Activated T-cell treated with anti-CD3 and anti-CD28 coated beads, Interleukin-2, amount 50 U/mL, for 24 hours (primary cell): ENCODE results near the gene ADGRV1.
"Not testable (repeated sequence)": the region's sequence is repeated elsewhere in the genome, so short reads cannot be mapped to it uniquely, and the experiment has no call there.

ENCODE experiments used
- DNase-seq: peaks from one replicate; pipeline ENCODE4 v3.0.0-alpha.2; 2020
- H3K27ac Mint-ChIP-seq: 2 replicates; pipeline ENCODE4 v1.8.0; 2020; ENCODE audit warnings: mild to moderate bottlenecking, mixed read lengths
- H3K27me3 Mint-ChIP-seq: 2 replicates; pipeline ENCODE4 v1.8.0; 2020; ENCODE audit warnings: mixed read lengths
- H3K36me3 Mint-ChIP-seq: 2 replicates; pipeline ENCODE4 v1.8.0; 2020; ENCODE audit warnings: low read depth, mixed read lengths
- H3K4me1 Mint-ChIP-seq: 2 replicates; pipeline ENCODE4 v1.8.0; 2020; ENCODE audit warnings: low read depth, mixed read lengths
- H3K4me3 Mint-ChIP-seq: 2 replicates; pipeline ENCODE4 v1.8.0; 2020; ENCODE audit warnings: mild to moderate bottlenecking, moderate library complexity, mixed read lengths
- H3K9me3 Mint-ChIP-seq: 2 replicates; pipeline ENCODE4 v1.8.0; 2020; ENCODE audit warnings: mixed read lengths

The ADGRV1 gene

DNA sequence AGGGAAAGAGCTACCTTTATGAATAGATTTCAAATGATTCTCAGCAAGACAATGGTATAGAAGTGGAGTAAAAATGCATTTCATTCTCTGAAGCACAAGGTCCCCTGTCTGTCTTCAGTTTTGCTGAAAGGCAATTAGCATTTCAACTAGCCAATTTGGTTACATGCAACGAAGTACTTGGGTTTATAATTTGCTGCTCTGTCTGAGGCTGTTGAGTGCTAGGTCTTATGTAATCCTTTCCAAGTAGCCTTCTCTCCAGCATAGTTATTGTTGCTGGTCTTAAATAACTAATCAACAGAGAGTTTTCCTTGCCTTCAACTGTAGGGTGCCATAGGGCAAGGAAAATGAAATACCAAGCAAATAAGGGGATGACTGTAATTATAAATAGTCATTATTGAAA is 4.5 kb downstream of the ADGRV1 start:
- H3K27me3 Mint-ChIP-seq = peaks cover 55% of the 10 kb centered on the region
- no peak for DNase-seq
- H3K36me3 Mint-ChIP-seq = no peaks in the 10 kb centered on the region
- no peak overlapping the region for H3K4me3 Mint-ChIP-seq
- H3K4me1 Mint-ChIP-seq = peaks cover 7% of the 10 kb centered on the region
- no peaks in the 10 kb centered on the region for H3K9me3 Mint-ChIP-seq
- H3K27ac Mint-ChIP-seq = no peak overlapping the region

DNA sequence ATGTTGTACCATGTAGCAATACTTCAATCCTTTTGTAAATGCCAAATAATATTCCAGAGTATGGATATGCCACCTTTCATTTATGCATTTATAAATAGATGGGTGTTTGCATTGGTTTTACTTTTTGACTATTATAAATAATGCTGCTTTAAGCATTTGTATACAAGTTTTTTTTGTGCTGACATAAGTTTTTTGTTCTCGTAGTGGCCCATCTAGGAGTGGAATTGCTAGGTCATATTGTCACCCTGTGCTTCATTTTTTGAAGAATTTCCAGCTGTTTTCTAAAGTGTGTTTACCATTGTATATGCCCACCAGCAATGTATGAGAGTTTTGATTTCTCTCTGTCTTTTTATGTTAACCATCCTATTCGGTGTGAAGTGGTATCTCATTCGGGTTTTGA is 6.9 kb downstream of the ADGRV1 start:
- no peak for DNase-seq
- Mint-ChIP-seq H3K36me3 (no peaks in the 10 kb centered on the region), H3K27me3 (peaks cover 44% of the 10 kb centered on the region), H3K9me3 (no peaks in the 10 kb centered on the region), H3K27ac (no peak overlapping the region), H3K4me1 (no peaks in the 10 kb centered on the region), H3K4me3 (no peak overlapping the region)

DNA sequence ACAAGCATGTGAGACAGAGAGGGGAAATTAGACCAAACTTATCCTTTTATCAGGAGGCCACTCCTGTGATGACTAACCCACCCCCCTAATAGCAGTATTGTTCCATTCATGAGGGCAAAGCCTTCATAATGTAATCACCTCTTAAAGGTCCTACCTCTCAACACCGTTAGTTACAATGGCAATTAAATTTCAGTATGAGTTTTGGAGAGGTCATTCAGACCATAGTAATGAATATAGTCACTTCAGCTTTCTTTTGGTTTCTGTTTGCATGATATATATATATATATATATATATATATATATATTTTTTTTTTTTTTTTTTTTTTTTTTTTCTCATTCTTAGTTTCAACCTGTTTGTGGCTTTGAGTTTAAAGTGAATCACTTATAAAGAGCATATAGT is 10.5 kb downstream of the ADGRV1 start:
- no peaks in the 10 kb centered on the region for H3K4me1 Mint-ChIP-seq
- H3K36me3 Mint-ChIP-seq = no peaks in the 10 kb centered on the region
- H3K4me3 Mint-ChIP-seq = no peak overlapping the region
- no peak for DNase-seq
- H3K9me3 Mint-ChIP-seq = no peaks in the 10 kb centered on the region
- H3K27me3 Mint-ChIP-seq = peaks cover 45% of the 10 kb centered on the region
- H3K27ac Mint-ChIP-seq = no peak overlapping the region

DNA sequence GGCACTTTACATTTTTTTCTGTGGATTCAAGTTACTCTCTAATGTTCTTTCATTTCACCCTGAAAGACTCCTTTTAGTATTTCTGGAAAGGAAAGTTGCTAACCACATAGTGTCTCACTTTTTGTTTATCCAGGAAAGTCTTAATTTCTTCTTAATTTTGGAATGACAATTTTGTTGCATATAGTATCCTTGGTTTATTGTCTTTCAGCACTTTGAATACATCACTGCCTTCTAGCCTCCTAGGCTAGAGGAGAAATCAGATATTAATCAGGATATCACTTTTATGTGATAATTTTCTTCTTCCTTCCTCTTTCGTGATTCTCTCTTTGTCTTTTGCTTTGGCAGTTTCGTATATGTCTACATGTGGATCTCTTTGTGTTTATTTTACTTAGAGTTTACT is 11.4 kb downstream of the ADGRV1 start:
- no peaks in the 10 kb centered on the region for H3K4me1 Mint-ChIP-seq
- H3K4me3 Mint-ChIP-seq = no peak overlapping the region
- H3K27me3 Mint-ChIP-seq = peaks cover 45% of the 10 kb centered on the region
- H3K36me3 Mint-ChIP-seq = no peaks in the 10 kb centered on the region
- DNase-seq = no peak
- no peak overlapping the region for H3K27ac Mint-ChIP-seq
- no peaks in the 10 kb centered on the region for H3K9me3 Mint-ChIP-seq

DNA sequence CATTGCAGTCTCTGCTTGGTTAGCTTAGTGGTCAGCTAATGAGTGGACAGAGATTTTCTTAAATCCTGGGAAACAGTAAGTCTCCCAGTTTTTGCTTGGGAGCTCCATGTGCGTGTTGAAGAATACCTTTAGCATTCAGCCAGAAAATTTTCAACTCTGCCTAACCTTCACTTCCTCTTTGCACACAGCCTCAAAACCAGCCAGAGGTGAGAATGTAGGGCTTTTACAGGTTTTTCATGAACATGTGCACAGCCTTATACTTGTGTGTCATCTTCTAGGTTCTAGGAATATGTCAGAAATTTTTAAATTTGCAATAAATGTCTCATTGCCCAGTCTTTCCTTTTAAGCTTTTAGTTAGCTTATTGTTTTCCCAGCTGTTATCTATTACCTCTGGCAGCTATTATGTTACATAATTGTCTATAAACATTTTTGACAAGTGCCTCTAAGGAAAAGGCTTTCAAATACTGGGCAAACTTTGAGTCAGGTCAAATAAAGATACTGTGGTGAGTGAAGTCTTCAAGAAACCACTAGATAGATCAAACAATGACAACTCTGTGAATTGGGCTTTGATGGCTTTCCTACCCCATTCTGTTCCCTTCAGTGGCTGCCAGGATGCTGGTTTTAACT is 12.7 kb downstream of the ADGRV1 start:
- H3K4me3 Mint-ChIP-seq = no peak overlapping the region

DNA sequence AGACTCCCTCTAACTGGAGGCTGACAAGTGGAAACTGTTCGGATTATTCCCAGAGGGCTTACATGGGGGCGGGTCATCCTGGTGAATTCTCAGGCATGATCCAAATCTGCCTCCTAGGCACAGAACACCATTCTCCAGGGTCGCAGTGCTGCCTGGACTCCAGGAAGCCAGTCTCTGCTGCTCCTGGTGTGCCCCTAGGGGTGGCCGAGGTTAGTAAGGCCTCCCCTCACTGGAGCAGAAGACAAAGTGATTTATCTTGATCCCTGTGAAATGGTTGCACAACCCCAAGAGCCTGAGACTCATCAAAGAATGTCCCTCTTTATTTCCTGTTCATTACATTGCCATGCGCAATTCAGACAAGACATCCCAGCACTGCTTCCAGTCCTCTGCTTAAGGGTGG is 17.1 kb downstream of the ADGRV1 start:
- no peak for DNase-seq
- no peaks in the 10 kb centered on the region for H3K36me3 Mint-ChIP-seq
- H3K27ac Mint-ChIP-seq = no peak overlapping the region
- H3K9me3 Mint-ChIP-seq = peaks cover 12% of the 10 kb centered on the region
- H3K4me3 Mint-ChIP-seq = no peak overlapping the region
- H3K27me3 Mint-ChIP-seq = peaks cover 50% of the 10 kb centered on the region
- H3K4me1 Mint-ChIP-seq = no peaks in the 10 kb centered on the region

More for the DNA sequence above, 12.7 kb downstream of the ADGRV1 start:
- peaks cover 41% of the 10 kb centered on the region for H3K27me3 Mint-ChIP-seq
- no peaks in the 10 kb centered on the region for H3K9me3 Mint-ChIP-seq
- no peak for DNase-seq
- H3K4me1 Mint-ChIP-seq = no peaks in the 10 kb centered on the region
- H3K36me3 Mint-ChIP-seq = no peaks in the 10 kb centered on the region
- H3K27ac Mint-ChIP-seq = no peak overlapping the region

DNA sequence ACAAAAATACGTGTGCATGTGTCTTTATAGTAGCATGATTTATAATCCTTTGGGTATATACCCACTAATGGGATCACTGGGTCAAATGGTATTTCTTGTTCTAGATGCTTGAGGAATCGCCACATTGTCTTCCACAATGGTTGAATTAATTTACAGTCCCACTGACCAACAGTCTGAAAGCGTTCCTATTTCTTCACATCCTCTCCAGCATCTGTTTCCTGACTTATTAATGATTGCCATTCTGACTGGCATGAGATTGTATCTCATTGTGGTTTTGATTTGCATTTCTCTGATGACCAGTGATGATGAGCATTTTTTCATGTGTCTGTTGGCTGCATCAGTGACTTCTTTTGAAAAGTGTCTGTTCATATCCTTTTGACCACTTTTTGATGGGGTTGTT is 18.0 kb downstream of the ADGRV1 start:
- H3K4me1 Mint-ChIP-seq, DNase-seq, H3K36me3 Mint-ChIP-seq, H3K4me3 Mint-ChIP-seq, H3K27ac Mint-ChIP-seq: not testable (repeated sequence)
- Mint-ChIP-seq H3K27me3 (peaks cover 45% of the 10 kb centered on the region), H3K9me3 (peaks cover 12% of the 10 kb centered on the region)

DNA sequence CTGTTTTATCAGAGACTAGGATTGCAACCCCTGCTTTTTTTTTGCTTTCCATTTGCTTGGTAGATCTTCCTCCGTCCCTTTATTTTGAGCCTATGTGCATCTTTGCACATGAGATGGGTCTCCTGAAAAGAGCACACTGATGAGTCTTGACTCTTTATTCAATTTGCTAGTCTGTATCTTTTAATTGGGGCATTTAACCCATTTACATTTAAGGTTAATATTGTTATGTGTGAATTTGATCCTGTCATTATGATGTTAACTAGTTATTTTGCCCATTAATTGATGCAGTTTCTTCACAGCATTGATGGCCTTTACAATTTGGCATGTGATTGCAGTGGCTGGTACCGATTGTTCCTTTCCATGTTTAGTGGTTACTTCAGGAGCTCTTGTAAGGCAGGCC is 21.3 kb downstream of the ADGRV1 start:
- H3K4me3 Mint-ChIP-seq, H3K27ac Mint-ChIP-seq, DNase-seq, H3K4me1 Mint-ChIP-seq, H3K36me3 Mint-ChIP-seq: not testable (repeated sequence)
- Mint-ChIP-seq H3K9me3 (peaks cover 12% of the 10 kb centered on the region), H3K27me3 (peaks cover 39% of the 10 kb centered on the region)

DNA sequence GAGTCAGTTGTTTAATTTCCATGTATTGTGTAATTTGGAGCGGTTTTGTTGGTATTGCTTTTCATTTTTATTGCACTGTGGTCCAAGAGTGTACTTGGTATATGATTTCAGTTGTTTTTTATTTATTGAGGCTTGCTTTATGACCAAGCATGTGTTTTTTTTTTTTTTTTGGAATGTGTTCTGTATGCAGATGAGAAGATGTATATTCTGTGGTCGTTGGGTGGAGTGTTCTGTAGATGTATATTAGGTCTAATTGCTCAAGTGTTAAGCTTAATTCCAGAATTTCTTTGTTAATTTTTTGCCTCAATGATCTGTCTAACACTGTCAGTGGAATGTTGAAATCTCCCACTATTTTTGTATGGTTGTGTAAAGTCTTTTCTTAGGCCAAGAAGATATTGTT is 23.4 kb downstream of the ADGRV1 start:
- H3K27ac Mint-ChIP-seq = no peak overlapping the region

DNA sequence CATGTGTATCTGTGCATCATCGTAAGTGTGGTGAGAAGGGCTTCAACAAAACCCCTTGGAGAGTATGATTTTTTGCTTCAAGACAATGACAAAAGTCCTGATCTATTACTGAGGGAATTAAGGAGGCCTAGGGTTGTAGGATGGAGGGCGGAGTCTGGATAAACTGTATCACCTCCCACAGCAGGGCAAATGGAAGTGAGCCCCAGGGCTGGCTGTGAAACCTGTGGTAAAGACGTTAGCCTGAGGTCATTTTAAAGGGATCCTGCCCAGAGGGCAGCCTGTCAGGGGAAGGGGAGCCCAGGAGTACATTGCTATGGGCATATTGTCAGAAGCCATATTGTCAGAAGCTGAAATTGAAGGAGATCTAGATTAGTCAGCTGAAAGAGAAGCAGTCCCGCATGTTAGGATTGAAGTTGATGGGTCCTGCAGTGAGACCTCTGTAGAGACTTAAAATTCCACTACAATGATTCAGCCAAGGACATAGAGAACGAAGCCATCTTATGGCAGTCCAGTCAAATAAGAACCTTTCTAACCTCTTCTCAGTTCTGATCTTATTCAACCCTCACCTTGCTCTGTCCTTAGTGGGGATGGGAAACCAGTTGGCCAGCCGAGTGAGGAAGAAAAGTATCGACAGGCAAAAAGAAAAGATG is 26.9 kb downstream of the ADGRV1 start:
- H3K4me3 Mint-ChIP-seq = no peak overlapping the region
- H3K4me1 Mint-ChIP-seq = no peaks in the 10 kb centered on the region
- DNase-seq = no peak
- no peaks in the 10 kb centered on the region for H3K36me3 Mint-ChIP-seq
- H3K27me3 Mint-ChIP-seq = peaks cover 50% of the 10 kb centered on the region
- H3K27ac Mint-ChIP-seq = no peak overlapping the region
- H3K9me3 Mint-ChIP-seq = no peaks in the 10 kb centered on the region

More for the DNA sequence above, 23.4 kb downstream of the ADGRV1 start:
- Mint-ChIP-seq H3K4me3 (no peak overlapping the region), H3K27me3 (peaks cover 44% of the 10 kb centered on the region), H3K9me3 (peaks cover 7% of the 10 kb centered on the region), H3K4me1 (no peaks in the 10 kb centered on the region), H3K36me3 (no peaks in the 10 kb centered on the region)
- no peak for DNase-seq

DNA sequence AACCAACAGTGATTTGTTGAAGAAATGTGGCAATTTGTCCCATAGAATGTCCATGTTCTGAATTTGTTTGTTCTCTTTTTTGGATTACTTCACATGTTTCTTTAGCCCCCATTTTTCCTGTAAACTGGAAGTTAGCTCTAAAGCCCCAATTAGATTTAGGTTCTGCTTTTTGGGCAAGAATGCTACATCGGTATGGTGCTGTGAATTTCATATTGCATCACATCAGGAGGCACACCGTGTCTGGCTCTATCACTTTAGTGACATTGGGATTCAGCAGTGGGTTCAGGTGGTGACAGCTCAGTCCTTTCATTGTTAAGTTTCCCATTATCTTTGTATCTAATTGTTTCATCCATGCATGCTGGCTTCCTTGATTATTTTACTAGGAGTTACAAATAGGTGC is 27.9 kb downstream of the ADGRV1 start:
- no peaks in the 10 kb centered on the region for H3K9me3 Mint-ChIP-seq
- no peak for DNase-seq
- H3K27me3 Mint-ChIP-seq = peaks cover 45% of the 10 kb centered on the region
- H3K27ac Mint-ChIP-seq = no peak overlapping the region
- H3K36me3 Mint-ChIP-seq = no peaks in the 10 kb centered on the region
- H3K4me3 Mint-ChIP-seq = no peak overlapping the region
- H3K4me1 Mint-ChIP-seq = no peaks in the 10 kb centered on the region

DNA sequence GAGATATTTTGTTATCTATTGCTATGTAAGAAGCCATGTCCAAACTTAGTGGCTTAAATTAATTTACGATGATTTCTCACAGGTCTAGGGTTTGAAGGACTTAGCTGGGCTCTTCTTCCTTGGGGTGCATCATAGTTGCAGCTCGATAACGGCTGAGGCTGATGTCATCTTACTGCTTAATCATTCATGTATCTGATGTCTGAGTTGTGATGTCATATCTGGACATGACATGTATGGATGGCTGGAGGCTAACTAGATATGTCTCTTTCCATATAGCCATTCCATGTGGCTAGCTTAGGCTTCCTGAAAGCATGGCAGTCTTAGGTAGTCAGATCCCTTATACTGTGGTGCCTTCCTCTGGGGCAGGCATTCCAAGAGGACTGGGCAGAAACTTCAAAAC is 31.6 kb downstream of the ADGRV1 start:
- no peak overlapping the region for H3K4me3 Mint-ChIP-seq
- H3K36me3 Mint-ChIP-seq = no peaks in the 10 kb centered on the region
- peaks cover 2% of the 10 kb centered on the region for H3K9me3 Mint-ChIP-seq
- no peak for DNase-seq
- peaks cover 38% of the 10 kb centered on the region for H3K27me3 Mint-ChIP-seq
- H3K27ac Mint-ChIP-seq = no peak overlapping the region
- H3K4me1 Mint-ChIP-seq = no peaks in the 10 kb centered on the region

DNA sequence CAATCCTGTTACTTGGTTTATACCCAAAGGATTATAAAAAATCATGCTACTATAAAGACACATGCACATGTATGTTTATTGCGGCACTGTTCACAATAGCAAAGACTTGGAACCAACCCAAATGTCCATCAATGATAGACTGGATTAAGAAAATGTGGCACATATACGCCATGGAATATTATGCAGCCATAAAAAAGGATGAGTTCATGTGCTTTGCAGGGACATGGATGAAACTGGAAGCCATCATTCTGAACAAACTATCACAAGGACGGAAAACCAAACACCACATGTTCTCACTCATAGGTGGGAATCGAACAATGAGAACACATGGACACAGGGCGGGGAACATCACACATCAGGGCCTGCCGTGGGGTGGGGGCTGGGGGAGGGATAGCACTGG is 34.5 kb downstream of the ADGRV1 start:
- H3K27ac Mint-ChIP-seq, H3K36me3 Mint-ChIP-seq, H3K4me1 Mint-ChIP-seq, H3K4me3 Mint-ChIP-seq, H3K9me3 Mint-ChIP-seq, DNase-seq: not testable (repeated sequence)
- H3K27me3 Mint-ChIP-seq = peaks cover 18% of the 10 kb centered on the region

DNA sequence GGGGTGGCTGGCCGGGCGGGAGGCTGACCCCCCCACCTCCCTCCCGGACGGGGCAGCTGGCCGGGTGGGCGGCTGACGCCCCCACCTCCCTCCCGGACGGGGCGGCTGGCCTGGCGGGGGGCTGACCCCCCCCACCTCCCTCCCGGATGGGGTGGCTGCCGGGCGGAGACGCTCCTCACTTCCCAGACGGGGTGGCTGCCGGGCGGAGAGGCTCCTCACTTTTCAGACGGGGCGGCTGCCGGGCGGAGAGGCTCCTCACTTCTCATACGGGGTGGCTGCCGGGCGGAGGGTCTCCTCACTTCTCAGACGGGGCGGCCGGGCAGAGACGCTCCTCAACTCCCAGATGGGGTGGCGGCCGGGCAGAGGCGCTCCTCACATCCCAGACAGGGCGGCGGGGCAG is 37.2 kb downstream of the ADGRV1 start:
- H3K4me1 Mint-ChIP-seq, H3K4me3 Mint-ChIP-seq, H3K36me3 Mint-ChIP-seq, DNase-seq, H3K27me3 Mint-ChIP-seq, H3K9me3 Mint-ChIP-seq, H3K27ac Mint-ChIP-seq: not testable (repeated sequence)

DNA sequence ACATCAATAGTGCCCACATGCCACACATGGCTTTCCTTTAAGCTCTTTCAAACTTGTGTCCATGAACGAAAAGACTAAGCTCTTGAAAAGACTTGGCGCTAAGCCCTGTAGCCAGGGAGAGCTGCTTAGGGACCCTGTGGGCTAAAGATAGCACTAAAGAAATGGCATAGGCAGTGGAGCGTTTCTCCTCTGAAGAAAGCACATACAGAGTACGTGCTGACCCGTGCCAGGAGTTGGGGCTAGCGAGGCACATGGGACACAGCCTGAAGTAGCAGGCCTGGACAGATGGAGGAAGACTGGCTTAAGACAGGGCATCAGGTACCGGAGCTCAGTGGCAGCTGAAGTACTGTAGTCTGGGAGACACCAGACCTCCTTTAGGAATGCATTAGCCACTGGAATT is 39.7 kb downstream of the ADGRV1 start:
- H3K4me3 Mint-ChIP-seq = no peak overlapping the region
- H3K36me3 Mint-ChIP-seq = no peaks in the 10 kb centered on the region
- H3K4me1 Mint-ChIP-seq = no peaks in the 10 kb centered on the region
- H3K9me3 Mint-ChIP-seq = no peaks in the 10 kb centered on the region
- DNase-seq = no peak
- H3K27ac Mint-ChIP-seq = no peak overlapping the region
- peaks cover 7% of the 10 kb centered on the region for H3K27me3 Mint-ChIP-seq

DNA sequence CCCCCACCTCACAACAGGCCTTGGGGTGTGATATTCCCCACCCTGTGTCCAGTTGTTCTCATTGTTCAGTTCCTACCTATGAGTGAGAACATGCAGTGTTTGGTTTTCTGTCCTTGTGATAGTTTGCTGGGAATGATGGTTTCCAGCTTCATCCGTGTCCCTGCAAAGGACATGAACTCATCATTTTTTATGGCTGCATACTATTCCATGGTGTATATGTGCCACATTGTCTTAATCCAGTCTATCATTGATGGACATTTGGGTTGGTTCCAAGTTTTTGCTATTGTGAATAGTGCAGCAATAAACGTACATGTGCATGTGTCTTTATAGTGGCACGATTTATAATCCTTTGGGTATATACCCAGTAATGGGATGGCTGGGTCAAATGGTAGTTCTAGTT is 41.7 kb downstream of the ADGRV1 start:
- H3K27me3 Mint-ChIP-seq = peaks cover 14% of the 10 kb centered on the region
- H3K36me3 Mint-ChIP-seq, H3K4me3 Mint-ChIP-seq, H3K9me3 Mint-ChIP-seq, H3K27ac Mint-ChIP-seq, DNase-seq, H3K4me1 Mint-ChIP-seq: not testable (repeated sequence)
